GM19193 (cell line): ENCODE measurements around the gene RELL2.

Experiments
- POLR2A ChIP-seq: IDR thresholded peaks from 4 replicates; pipeline ENCODE4 v1.6.1; 2011; ENCODE audit not compliant: insufficient read depth, insufficient read length; ENCODE audit errors: extremely low read depth

The RELL2 gene

GRCh38 chr5:141677415-141677814 is 40.6 kb downstream of the RELL2 start:
- TF ChIP-seq POLR2A = no peak

GRCh38 chr5:141680178-141680577 is 43.4 kb downstream of the RELL2 start:
- TF ChIP-seq POLR2A = no peak

GRCh38 chr5:141680751-141681201 is 44.0 kb downstream of the RELL2 start:
- no peak for TF ChIP-seq POLR2A

GRCh38 chr5:141681295-141681694 is 44.5 kb downstream of the RELL2 start:
- TF ChIP-seq POLR2A = no peak

GRCh38 chr5:141681695-141682641 is 45.2 kb downstream of the RELL2 start, which contains the start of gene ARAP3:
Gene ARAP3, minus strand, starts transcription at chr5:141682230. Its CDS starts 1,744 bp downstream, at chr5:141680486.
- no peak for TF ChIP-seq POLR2A

GRCh38 chr5:141683596-141684141 is 46.9 kb downstream of the RELL2 start:
- TF ChIP-seq POLR2A = no peak

GRCh38 chr5:141685591-141685990 is 48.8 kb downstream of the RELL2 start:
- TF ChIP-seq POLR2A = no peak

GRCh38 chr5:141686648-141687416 is 50.0 kb downstream of the RELL2 start:
- TF ChIP-seq POLR2A = no peak
